ENCODE results near the gene SNED1.

The SNED1 gene

GRCh38 chr2:240957656-240958365 lies 40.6 kb upstream of the SNED1 start:
- no peak for DNase-seq (ENCODE audit: extremely low spot score)
- CTCF ChIA-PET, result no interaction called here
- POLR2A ChIA-PET, result no interaction called here
- no peak for TF ChIP-seq CTCF (IDR thresholded peaks at IDR 0.05; ENCODE audit: control extremely low read depth, extremely low read depth, low read depth, missing control alignments)

GRCh38 chr2:240958366-240959213 lies 39.8 kb upstream of the SNED1 start:
- ChIA-PET POLR2A (no interaction called here), CTCF (no interaction called here)
- no peak for TF ChIP-seq CTCF (IDR thresholded peaks at IDR 0.05; ENCODE audit: control extremely low read depth, extremely low read depth, low read depth, missing control alignments)
- DNase-seq (ENCODE audit: extremely low spot score), result no peak

DNA sequence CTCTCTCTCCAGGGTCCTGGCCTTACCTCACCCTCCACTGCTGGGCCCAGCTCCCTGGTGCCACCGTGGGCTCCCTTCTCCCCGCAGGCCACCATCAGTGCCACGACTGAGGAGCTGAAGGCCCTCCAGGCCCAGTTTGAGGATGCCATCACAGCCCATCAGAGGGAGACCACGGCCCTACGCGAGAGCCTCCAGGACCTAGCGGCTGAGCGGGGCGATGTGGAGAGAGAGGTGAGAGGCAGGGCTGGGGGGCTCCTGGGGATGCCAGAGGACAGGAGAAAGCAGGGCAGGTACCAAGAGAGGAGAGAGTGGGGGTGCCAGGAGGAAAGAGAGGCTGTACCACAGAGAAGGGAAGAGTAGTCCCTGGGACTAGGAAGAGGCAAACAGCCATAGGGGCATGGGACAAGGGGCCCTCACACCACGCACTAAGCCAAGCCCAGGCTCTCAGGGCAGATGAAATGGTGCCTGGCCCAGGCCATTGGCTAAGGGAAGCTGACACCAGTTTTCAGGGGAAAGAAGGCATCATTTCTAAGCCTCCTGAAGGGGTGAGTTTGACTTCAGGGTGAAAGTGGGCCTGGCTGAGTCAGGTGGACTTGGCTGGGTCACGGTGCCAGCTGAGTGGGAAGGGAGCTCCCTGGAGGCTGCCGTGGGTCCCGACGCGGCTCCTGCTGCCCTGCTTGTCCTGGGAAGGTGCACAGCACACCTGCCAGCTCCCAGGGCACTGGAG lies 39.0 kb upstream of the SNED1 start:
- ChIA-PET CTCF (no interaction called here), POLR2A (no interaction called here)
- DNase-seq (ENCODE audit: extremely low spot score), result no peak
- TF ChIP-seq CTCF (IDR thresholded peaks at IDR 0.05; ENCODE audit: control extremely low read depth, extremely low read depth, low read depth, missing control alignments), result no peak

GRCh38 chr2:240959941-240960308 lies 38.5 kb upstream of the SNED1 start:
- DNase-seq (ENCODE audit: extremely low spot score), result no peak
- POLR2A ChIA-PET, result no interaction called here

DNA sequence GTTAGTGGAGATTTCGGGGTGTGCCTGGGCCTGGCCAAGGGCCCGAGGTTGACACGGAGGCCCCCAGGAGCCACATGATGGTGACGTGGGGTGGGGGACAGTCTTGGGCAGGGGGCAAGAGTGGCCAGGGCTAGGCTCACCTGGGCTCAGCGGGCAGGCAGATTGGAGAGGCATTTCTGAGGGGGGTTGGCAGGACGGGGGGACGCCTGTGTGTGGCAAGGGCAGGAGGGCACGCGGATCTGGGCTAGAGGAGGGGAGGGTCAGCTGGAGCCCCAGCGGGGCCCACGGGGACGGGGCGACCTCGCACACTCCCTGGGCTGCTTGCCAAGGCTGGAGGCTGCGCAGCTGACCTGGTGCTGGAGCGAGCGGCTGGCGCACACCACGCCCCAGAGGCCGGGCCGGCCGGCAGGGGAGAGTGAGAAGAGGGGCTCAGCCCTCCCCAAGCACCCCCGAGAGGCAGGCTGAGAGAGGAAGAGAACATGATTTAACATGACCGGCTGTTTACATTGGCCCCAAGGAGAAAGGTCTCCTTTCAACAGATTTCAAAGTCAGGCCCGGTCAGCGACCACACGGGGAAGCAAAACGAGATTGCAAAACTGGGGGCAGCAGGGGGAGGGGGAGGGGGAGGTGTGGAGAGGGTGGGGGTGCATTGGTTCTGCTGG lies 38.0 kb upstream of the SNED1 start:
- POLR2A ChIA-PET, result no interaction called here
- no peak for TF ChIP-seq CTCF (IDR thresholded peaks at IDR 0.05; ENCODE audit: control extremely low read depth, extremely low read depth, low read depth, missing control alignments)
- DNase-seq (ENCODE audit: extremely low spot score), result no peak
- CTCF ChIA-PET, result no interaction called here

More at GRCh38 chr2:240959941-240960308, 38.5 kb upstream of the SNED1 start:
- no peak for TF ChIP-seq CTCF (IDR thresholded peaks at IDR 0.05; ENCODE audit: control extremely low read depth, extremely low read depth, low read depth, missing control alignments)
- CTCF ChIA-PET, result no interaction called here
